Loucy (cell line): ENCODE data around the gene PKDCC.

ENCODE experiments used
- H2AFZ ChIP-seq: fragments of 200-600 bp; sonication (generic); 2 replicates; pipeline ENCODE4 v1.6.0; 2016; ENCODE audit warnings: antibody characterized with exemption, mild to moderate bottlenecking, low read length, moderate library complexity
- H3F3A ChIP-seq: fragments of 200-600 bp; 2 replicates; pipeline ENCODE4 v1.6.0; 2016; ENCODE audit warnings: antibody characterized with exemption, low read depth, mild to moderate bottlenecking
- H3K27me3 ChIP-seq: fragments of 200-600 bp; sonication (generic); 2 replicates; pipeline ENCODE4 v1.6.1; 2014; ENCODE audit warnings: low read length, mild to moderate bottlenecking; ENCODE audit not compliant: insufficient read depth, poor library complexity, severe bottlenecking
- H3K36me3 ChIP-seq: fragments of 200-600 bp; sonication (generic); 2 replicates; pipeline ENCODE4 v1.6.1; 2016; ENCODE audit warnings: low read length; ENCODE audit not compliant: insufficient read depth
- H3K4me1 ChIP-seq: fragments of 200-600 bp; sonication (generic); 2 replicates; pipeline ENCODE4 v1.5.1; 2014; ENCODE audit warnings: low read length, mild to moderate bottlenecking; ENCODE audit not compliant: insufficient read depth, poor library complexity, severe bottlenecking
- H3K4me2 ChIP-seq: fragments of 200-600 bp; sonication (generic); 2 replicates; pipeline ENCODE4 v1.6.0; 2014; ENCODE audit warnings: antibody characterized with exemption, low read length, low read depth, mild to moderate bottlenecking; ENCODE audit not compliant: poor library complexity, severe bottlenecking
- H3K4me3 ChIP-seq: fragments of 200-600 bp; sonication (generic); 2 replicates; pipeline ENCODE4 v1.5.1; 2014; ENCODE audit warnings: low read length, mild to moderate bottlenecking, mixed read lengths; ENCODE audit not compliant: poor library complexity, severe bottlenecking
- H3K79me2 ChIP-seq: fragments of 200-600 bp; sonication (generic); 2 replicates; pipeline ENCODE4 v1.6.1; 2014; ENCODE audit warnings: low read length; ENCODE audit not compliant: insufficient read depth
- H3K9ac ChIP-seq: fragments of 200-600 bp; sonication (generic); 2 replicates; pipeline ENCODE4 v1.6.0; 2014; ENCODE audit warnings: mild to moderate bottlenecking, low read depth, low read length, moderate library complexity; ENCODE audit not compliant: poor library complexity, severe bottlenecking
- H3K9me2 ChIP-seq: fragments of 200-600 bp; sonication (generic); replicated peaks from 2 replicates; pipeline ENCODE4 v1.6.1; 2016; ENCODE audit warnings: low read depth, low read length, mixed read lengths
- H3K9me3 ChIP-seq: fragments of 200-600 bp; sonication (generic); 2 replicates; pipeline ENCODE4 v1.6.1; 2014; ENCODE audit warnings: mild to moderate bottlenecking, antibody characterized with exemption, low read length, low read depth; ENCODE audit not compliant: insufficient read depth
- H4K20me1 ChIP-seq: fragments of 200-600 bp; sonication (generic); 2 replicates; pipeline ENCODE4 v1.6.0; 2014; ENCODE audit warnings: antibody characterized with exemption, low read length, mild to moderate bottlenecking; ENCODE audit not compliant: insufficient read depth, poor library complexity, severe bottlenecking
- CTCF ChIP-seq: fragments of 200-600 bp; sonication (generic); conservative IDR thresholded peaks from 2 replicates; pipeline ENCODE4 v1.5.1; 2014; ENCODE audit warnings: mild to moderate bottlenecking, antibody characterized with exemption, low read length
- EZH2phosphoT487 ChIP-seq: fragments of 200-600 bp; IDR thresholded peaks from 2 replicates; pipeline ENCODE4 v1.6.1; 2018; ENCODE audit warnings: antibody characterized with exemption, mild to moderate bottlenecking, moderate library complexity, borderline replicate concordance

PKDCC gene

GRCh38 chr2:42030200-42030759 lies 17.5 kb upstream of the PKDCC start:
- Histone ChIP-seq H3K4me3 (no peak overlapping the region), H3K9me2 (no peaks in the 10 kb centered on the region), H3K4me2 (no peak overlapping the region), H3F3A (no peaks in the 10 kb centered on the region), H3K36me3 (no peaks in the 10 kb centered on the region), H3K79me2 (no peaks in the 10 kb centered on the region), H3K9me3 (no peaks in the 10 kb centered on the region), H3K4me1 (peaks cover 12% of the 10 kb centered on the region), H2AFZ (no peak overlapping the region), H4K20me1 (no peaks in the 10 kb centered on the region), H3K27me3 (no peaks in the 10 kb centered on the region), H3K9ac (no peak overlapping the region)
- no peak for TF ChIP-seq EZH2phosphoT487
- no peak for TF ChIP-seq CTCF

DNA sequence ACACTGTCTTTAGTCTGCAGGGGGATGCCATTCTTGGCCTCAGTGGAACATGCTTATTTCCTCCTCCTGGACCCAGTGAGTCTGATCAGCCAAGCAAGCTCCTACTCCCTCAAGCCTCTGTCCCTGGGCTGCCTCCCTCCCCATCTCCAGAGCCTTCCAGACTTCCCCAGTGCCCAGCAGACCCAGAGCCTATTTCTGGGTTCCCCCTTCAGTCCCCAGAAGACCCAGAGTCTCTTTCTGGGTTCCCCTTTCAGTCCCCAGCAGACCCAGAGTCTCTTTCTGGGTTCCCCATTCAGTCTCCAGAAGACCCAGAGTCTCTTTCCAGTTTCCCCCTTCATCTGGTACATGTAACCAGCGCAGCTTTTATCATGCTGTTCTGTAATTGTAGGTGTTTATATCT lies 17.0 kb upstream of the PKDCC start:
- no peaks in the 10 kb centered on the region for H3K36me3 ChIP-seq
- H3F3A ChIP-seq: no peaks in the 10 kb centered on the region
- TF ChIP-seq EZH2phosphoT487 (no peak), CTCF (no peak)
- no peaks in the 10 kb centered on the region for H3K9me2 ChIP-seq
- H3K9ac ChIP-seq: no peak overlapping the region
- no peak overlapping the region for H3K4me3 ChIP-seq
- no peaks in the 10 kb centered on the region for H3K9me3 ChIP-seq
- no peaks in the 10 kb centered on the region for H3K79me2 ChIP-seq
- no peaks in the 10 kb centered on the region for H3K27me3 ChIP-seq
- no peak overlapping the region for H2AFZ ChIP-seq
- H3K4me1 ChIP-seq: peaks cover 12% of the 10 kb centered on the region
- no peaks in the 10 kb centered on the region for H4K20me1 ChIP-seq
- H3K4me2 ChIP-seq: no peak overlapping the region

- H3K79me2 ChIP-seq: no peaks in the 10 kb centered on the region
- no peak overlapping the region for H2AFZ ChIP-seq
- no peaks in the 10 kb centered on the region for H3K9me2 ChIP-seq
- H3K4me1 ChIP-seq: peaks cover 12% of the 10 kb centered on the region
- H3K4me2 ChIP-seq: no peak overlapping the region
- H3K9ac ChIP-seq: no peak overlapping the region
- no peaks in the 10 kb centered on the region for H3K27me3 ChIP-seq
- no peaks in the 10 kb centered on the region for H3F3A ChIP-seq
- H3K9me3 ChIP-seq: no peaks in the 10 kb centered on the region
- no peaks in the 10 kb centered on the region for H3K36me3 ChIP-seq
- TF ChIP-seq CTCF: no peak
- H4K20me1 ChIP-seq: no peaks in the 10 kb centered on the region
- H3K4me3 ChIP-seq: no peak overlapping the region
These were observed 16.3 kb upstream of the PKDCC start for GRCh38 chr2:42031281-42032223.
